ENCODE results near the gene HHIP. TPM values are rescaled to one million over a fixed set of nuclear protein-coding genes. Genes with fewer than 3 reads are reported as not detected.

HHIP gene
- total and polyA plus RNA-seq, 2 experiments from 2014 or later: 20.8 to 29.2 TPM

- H2AFZ ChIP-seq: no peak overlapping the region
- H3K27ac ChIP-seq: peak overlapping the region; percentile 32
- H3K4me3 ChIP-seq: peak overlapping the region; percentile 17
- peaks cover 30% of the 10 kb centered on the region for H3K27me3 ChIP-seq
- 43% methylated on average over 5 of the region's 5 CpGs for WGBS (ENCODE audit: low lambda C conversion rate, missing lambda C conversion rate)
- peak overlapping the region; percentile 84 for H3K4me2 ChIP-seq
- no peak for DNase-seq (ENCODE audit: low spot score)
- TF ChIP-seq EZH2phosphoT487 (IDR thresholded peaks at IDR 0.05; ENCODE audit: low read depth, severe bottlenecking, unreplicated experiment) (no peak), EZH2 (IDR thresholded peaks at IDR 0.05; ENCODE audit: borderline replicate concordance) (no peak)
- TF ChIP-seq, protein P1, sequence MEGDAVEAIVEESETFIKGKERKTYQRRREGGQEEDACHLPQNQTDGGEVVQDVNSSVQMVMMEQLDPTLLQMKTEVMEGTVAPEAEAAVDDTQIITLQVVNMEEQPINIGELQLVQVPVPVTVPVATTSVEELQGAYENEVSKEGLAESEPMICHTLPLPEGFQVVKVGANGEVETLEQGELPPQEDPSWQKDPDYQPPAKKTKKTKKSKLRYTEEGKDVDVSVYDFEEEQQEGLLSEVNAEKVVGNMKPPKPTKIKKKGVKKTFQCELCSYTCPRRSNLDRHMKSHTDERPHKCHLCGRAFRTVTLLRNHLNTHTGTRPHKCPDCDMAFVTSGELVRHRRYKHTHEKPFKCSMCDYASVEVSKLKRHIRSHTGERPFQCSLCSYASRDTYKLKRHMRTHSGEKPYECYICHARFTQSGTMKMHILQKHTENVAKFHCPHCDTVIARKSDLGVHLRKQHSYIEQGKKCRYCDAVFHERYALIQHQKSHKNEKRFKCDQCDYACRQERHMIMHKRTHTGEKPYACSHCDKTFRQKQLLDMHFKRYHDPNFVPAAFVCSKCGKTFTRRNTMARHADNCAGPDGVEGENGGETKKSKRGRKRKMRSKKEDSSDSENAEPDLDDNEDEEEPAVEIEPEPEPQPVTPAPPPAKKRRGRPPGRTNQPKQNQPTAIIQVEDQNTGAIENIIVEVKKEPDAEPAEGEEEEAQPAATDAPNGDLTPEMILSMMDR (IDR thresholded peaks at IDR 0.05; ENCODE audit: poor library complexity): no peak
- no peaks in the 10 kb centered on the region for H3K36me3 ChIP-seq (replicated peaks; ENCODE audit: insufficient read depth, low read depth)
- H4K20me1 ChIP-seq (ENCODE audit: insufficient read depth, poor library complexity, severe bottlenecking): no peaks in the 10 kb centered on the region
- H3K79me2 ChIP-seq: peaks cover 50% of the 10 kb centered on the region
- H3K4me1 ChIP-seq (ENCODE audit: insufficient read depth): peaks cover 6% of the 10 kb centered on the region
- no peaks in the 10 kb centered on the region for H3K9me3 ChIP-seq (ENCODE audit: low read depth)
- H3K9me2 ChIP-seq (replicated peaks; ENCODE audit: insufficient read depth): no peaks in the 10 kb centered on the region
Measured at GRCh38 chr4:144650311-144651005, 4.5 kb downstream of the HHIP start.

DNA sequence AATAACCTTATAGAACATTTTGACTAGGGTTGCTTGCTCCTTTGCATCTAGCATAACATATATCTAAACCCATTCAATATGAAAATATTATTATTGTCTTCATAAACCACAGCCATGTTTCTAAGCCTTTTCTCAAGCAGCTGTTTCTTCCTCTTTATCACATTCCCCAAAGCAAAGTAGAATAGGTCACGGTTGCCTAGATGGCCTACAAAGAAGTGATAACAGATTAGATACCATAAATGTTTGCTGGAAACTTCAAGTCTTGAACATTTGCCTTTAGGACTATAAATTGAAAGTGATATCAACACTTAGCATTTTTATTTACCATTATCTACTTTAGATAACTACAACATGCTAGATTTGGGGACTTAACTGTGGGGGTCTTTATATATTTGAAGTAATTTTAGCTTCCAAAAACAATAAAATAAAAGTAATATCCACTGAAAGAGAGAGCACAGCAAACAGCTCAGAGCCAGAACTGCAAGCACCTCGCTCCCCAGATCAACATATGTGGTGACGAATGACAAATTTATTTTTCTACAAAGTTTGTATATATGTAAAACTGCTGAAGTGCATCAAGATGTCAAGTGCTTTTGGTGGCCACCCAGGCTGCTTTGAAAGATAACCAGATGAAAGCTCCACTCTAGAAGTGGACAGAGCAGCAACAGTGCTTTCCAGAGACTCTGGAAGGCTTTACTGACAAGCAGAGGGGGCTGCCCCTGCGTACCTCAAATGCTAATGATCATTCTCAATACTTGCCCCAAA is 8.0 kb downstream of the HHIP start:
- H3K36me3 ChIP-seq (replicated peaks; ENCODE audit: insufficient read depth, low read depth): no peaks in the 10 kb centered on the region
- H2AFZ ChIP-seq: no peak overlapping the region
- no peak for DNase-seq (ENCODE audit: low spot score)
- H3K79me2 ChIP-seq: peaks cover 31% of the 10 kb centered on the region
- H3K27me3 ChIP-seq: no peaks in the 10 kb centered on the region
- H3K4me3 ChIP-seq: no peak overlapping the region
- H3K9me3 ChIP-seq (ENCODE audit: low read depth): no peaks in the 10 kb centered on the region
- peaks cover 6% of the 10 kb centered on the region for H3K4me1 ChIP-seq (ENCODE audit: insufficient read depth)
- H4K20me1 ChIP-seq (ENCODE audit: insufficient read depth, poor library complexity, severe bottlenecking): no peaks in the 10 kb centered on the region
- H3K27ac ChIP-seq: no peak overlapping the region
- 64% methylated on average over 4 of the region's 4 CpGs for WGBS (ENCODE audit: low lambda C conversion rate, missing lambda C conversion rate)
- TF ChIP-seq EZH2phosphoT487 (IDR thresholded peaks at IDR 0.05; ENCODE audit: low read depth, severe bottlenecking, unreplicated experiment) (no peak), EZH2 (IDR thresholded peaks at IDR 0.05; ENCODE audit: borderline replicate concordance) (no peak)
- TF ChIP-seq, protein P1 (IDR thresholded peaks at IDR 0.05; ENCODE audit: poor library complexity): no peak
- H3K9me2 ChIP-seq (replicated peaks; ENCODE audit: insufficient read depth): no peaks in the 10 kb centered on the region
- peak overlapping the region; percentile 2 for H3K4me2 ChIP-seq

GRCh38 chr4:144655491-144655890 is 9.5 kb downstream of the HHIP start:
- 83% methylated on average over 2 of the region's 2 CpGs for WGBS (ENCODE audit: low lambda C conversion rate, missing lambda C conversion rate)
- TF ChIP-seq EZH2phosphoT487 (IDR thresholded peaks at IDR 0.05; ENCODE audit: low read depth, severe bottlenecking, unreplicated experiment) (no peak), EZH2 (IDR thresholded peaks at IDR 0.05; ENCODE audit: borderline replicate concordance) (no peak)
- TF ChIP-seq, protein P1 (IDR thresholded peaks at IDR 0.05; ENCODE audit: poor library complexity): no peak
- no peak overlapping the region for H3K4me3 ChIP-seq
- no peaks in the 10 kb centered on the region for H3K27me3 ChIP-seq
- H4K20me1 ChIP-seq (ENCODE audit: insufficient read depth, poor library complexity, severe bottlenecking): no peaks in the 10 kb centered on the region
- peaks cover 15% of the 10 kb centered on the region for H3K79me2 ChIP-seq
- H3K36me3 ChIP-seq (replicated peaks; ENCODE audit: insufficient read depth, low read depth): no peaks in the 10 kb centered on the region
- no peaks in the 10 kb centered on the region for H3K9me3 ChIP-seq (ENCODE audit: low read depth)
- H3K4me1 ChIP-seq (ENCODE audit: insufficient read depth): peaks cover 6% of the 10 kb centered on the region
- H2AFZ ChIP-seq: no peak overlapping the region
- DNase-seq (ENCODE audit: low spot score): no peak
- no peak overlapping the region for H3K4me2 ChIP-seq
- H3K27ac ChIP-seq: no peak overlapping the region
- H3K9me2 ChIP-seq (replicated peaks; ENCODE audit: insufficient read depth): no peaks in the 10 kb centered on the region
